HG02973 (cell line): ENCODE measurements around the gene ANKMY2.
"Not testable (repeated sequence)": the region's sequence is repeated elsewhere in the genome, so short reads cannot be mapped to it uniquely, and the experiment has no call there.

Source experiments
- ATAC-seq: cut with Tn5 transposase; IDR thresholded peaks from one replicate; pipeline ENCODE4 v1.9.1; 2021; ENCODE audit warnings: moderate library complexity; ENCODE audit not compliant: unreplicated experiment

ANKMY2 gene

GRCh38 chr7:16645593-16646471 is at the start of gene ANKMY2, which contains the start of gene BZW2:
ANKMY2 (minus strand) TSS chr7:16645754; CDS start chr7:16645573, 181 bp downstream.
BZW2 (plus strand) TSS chr7:16646181; CDS start chr7:16665444, 19,263 bp downstream.
- ATAC-seq = peak; percentile 97

GRCh38 chr7:16694806-16695205 is 49.3 kb upstream of the ANKMY2 start:
- no peak for ATAC-seq

- ATAC-seq = no peak
Measured at GRCh38 chr7:16693601-16694318, 48.2 kb upstream of the ANKMY2 start.

- ATAC-seq = no peak
Measured at GRCh38 chr7:16691241-16691640, 45.7 kb upstream of the ANKMY2 start.

GRCh38 chr7:16688249-16688648 is 42.7 kb upstream of the ANKMY2 start:
- ATAC-seq = no peak

- ATAC-seq = no peak
Measured at GRCh38 chr7:16685535-16685934, 40.0 kb upstream of the ANKMY2 start.

- ATAC-seq = no peak
Measured at GRCh38 chr7:16684935-16685334, 39.4 kb upstream of the ANKMY2 start.

- ATAC-seq = not testable (repeated sequence)
Measured at GRCh38 chr7:16678645-16679566, 33.4 kb upstream of the ANKMY2 start.

GRCh38 chr7:16677978-16678494 is 32.5 kb upstream of the ANKMY2 start:
- no peak for ATAC-seq

- ATAC-seq = no peak
Measured at GRCh38 chr7:16675277-16675676, 29.7 kb upstream of the ANKMY2 start.

- no peak for ATAC-seq
Measured at GRCh38 chr7:16671811-16672210, 26.3 kb upstream of the ANKMY2 start.

- no peak for ATAC-seq
Measured at GRCh38 chr7:16670731-16671344, 25.3 kb upstream of the ANKMY2 start.

GRCh38 chr7:16670021-16670420 is 24.5 kb upstream of the ANKMY2 start:
- ATAC-seq = no peak

- ATAC-seq = no peak
Measured at GRCh38 chr7:16669581-16669980, 24.0 kb upstream of the ANKMY2 start.

GRCh38 chr7:16668978-16669377 is 23.4 kb upstream of the ANKMY2 start:
- no peak for ATAC-seq

GRCh38 chr7:16668049-16668858 is 22.7 kb upstream of the ANKMY2 start:
- no peak for ATAC-seq

GRCh38 chr7:16667355-16667754 is 21.8 kb upstream of the ANKMY2 start:
- no peak for ATAC-seq

GRCh38 chr7:16661924-16662323 is 16.4 kb upstream of the ANKMY2 start:
- ATAC-seq = no peak

GRCh38 chr7:16660702-16661464 is 15.3 kb upstream of the ANKMY2 start:
- ATAC-seq = no peak
